H1 (cell line): ENCODE results near the gene HTR1B. TPM values are rescaled to one million over a fixed set of nuclear protein-coding genes. Genes with fewer than 3 reads are reported as not detected.
A peak's percentile ranks its signal among the peaks of the same experiment; 100 is the strongest.

ENCODE experiments used
- BACH1 ChIP-seq: IDR thresholded peaks from 2 replicates; pipeline ENCODE4 v1.6.1; 2012; ENCODE audit warnings: low read length, improper control_type of control experiment
- CEBPB ChIP-seq: IDR thresholded peaks from 2 replicates; pipeline ENCODE4 v1.6.1; 2012; ENCODE audit warnings: low read depth, low read length
- EP300 ChIP-seq, 2 experiments: IDR thresholded peaks; 1 replicate in 1 of 2; 2 replicates in 1 of 2; pipeline ENCODE4 v1.6.1; 2011 to 2012; ENCODE audit warnings: low read depth in 2 of 2, low read length in 2 of 2, mild to moderate bottlenecking in 2 of 2, borderline replicate concordance in 1 of 2, inconsistent platforms in 1 of 2, moderate library complexity in 1 of 2
- EZH2 ChIP-seq: fragments of 200-600 bp; sonication (generic); IDR thresholded peaks from 2 replicates; pipeline ENCODE4 v1.7.1; 2012; ENCODE audit warnings: low read depth, mild to moderate bottlenecking, moderate library complexity, low read length, inconsistent platforms; ENCODE audit not compliant: severe bottlenecking
- GABPA ChIP-seq: IDR thresholded peaks from 2 replicates; pipeline ENCODE4 v1.6.1; 2011; ENCODE audit warnings: mild to moderate bottlenecking, low read length, moderate library complexity, borderline replicate concordance; ENCODE audit not compliant: insufficient read depth
- PHF8 ChIP-seq: fragments of 200-600 bp; sonication (generic); conservative IDR thresholded peaks from 2 replicates; pipeline ENCODE4 v1.7.1; 2012; ENCODE audit warnings: low read depth, mild to moderate bottlenecking, inconsistent platforms, low read length, moderate library complexity
- POLR2A ChIP-seq, 2 experiments: IDR thresholded peaks; 1 replicate in 1 of 2; 2 replicates in 1 of 2; pipeline ENCODE4 v1.6.1; 2011; ENCODE audit warnings: low read depth in 2 of 2, low read length in 2 of 2, mild to moderate bottlenecking in 2 of 2; ENCODE audit errors: control extremely low read depth in 1 of 2
- RAD21 ChIP-seq, 2 experiments: IDR thresholded peaks in 1 of 2; conservative IDR thresholded peaks in 1 of 2; 2 replicates each; pipeline ENCODE4 v1.6.1; 2011; ENCODE audit warnings: low read depth in 2 of 2, low read length in 2 of 2, improper control_type of control experiment in 1 of 2, inconsistent platforms in 1 of 2, mild to moderate bottlenecking in 1 of 2, moderate library complexity in 1 of 2
- RBBP5 ChIP-seq: IDR thresholded peaks from 2 replicates; pipeline ENCODE4 v1.7.1; 2012; ENCODE audit warnings: low read depth, mild to moderate bottlenecking, inconsistent platforms, low read length, moderate library complexity, borderline replicate concordance
- SAP30 ChIP-seq: fragments of 300-600 bp; sonication (generic); IDR thresholded peaks from 2 replicates; pipeline ENCODE4 v1.7.1; 2012; ENCODE audit warnings: low read length, moderate library complexity, mild to moderate bottlenecking, inconsistent platforms; ENCODE audit not compliant: insufficient read depth, insufficient replicate concordance
- SIN3A ChIP-seq, 2 experiments: IDR thresholded peaks in 1 of 2; conservative IDR thresholded peaks in 1 of 2; 2 replicates each; pipeline ENCODE4 v1.6.1; 2011 to 2012; ENCODE audit warnings: low read length in 2 of 2, improper control_type of control experiment in 1 of 2, low read depth in 1 of 2, mild to moderate bottlenecking in 1 of 2
- SP2 ChIP-seq: IDR thresholded peaks from 2 replicates; pipeline ENCODE4 v1.6.1; 2012; ENCODE audit warnings: mild to moderate bottlenecking, low read length, inconsistent platforms
- SP4 ChIP-seq: IDR thresholded peaks from 2 replicates; pipeline ENCODE4 v1.6.1; 2012; ENCODE audit warnings: low read length, inconsistent platforms
- TBP ChIP-seq: IDR thresholded peaks from 2 replicates; pipeline ENCODE4 v1.6.1; 2011; ENCODE audit warnings: low read depth, low read length, improper control_type of control experiment
- polyA plus RNA-seq, 7 experiments: library from polyadenylated mRNA; depleted of rRNA in 3 of 7; stranded (reverse) in 5 of 7; unstranded in 2 of 7; fragments of >200 nt in 5 of 7; fragments of 200-250 nt in 2 of 7; gene quantifications; 1 replicate in 5 of 7; 2 replicates in 1 of 7; 4 replicates in 1 of 7; pipeline versions ENCODE4 v1.2.1 to v1.2.3, GENCODE V29; 2011 to 2013; ENCODE audit warnings: missing spikeins in 2 of 7, mixed read lengths in 2 of 7
- total RNA-seq: library from RNA; stranded (reverse); fragmentation: NEBNext Ultra II Directional; extraction: Animal tissue kit (Norgen Biotek cat#: 25700); gene quantifications from 2 replicates; pipeline ENCODE4 v1.2.1, GENCODE V29; 2021
- TF ChIP-seq, protein P1 (sequence below): IDR thresholded peaks from 2 replicates; pipeline ENCODE4 v1.6.1; 2012; ENCODE audit warnings: low read length, inconsistent platforms
- TF ChIP-seq, protein P2 (sequence below), 3 experiments: IDR thresholded peaks; 1 replicate in 2 of 3; 2 replicates in 1 of 3; pipeline versions ENCODE4 v1.5.1 to v1.6.1; 2011; ENCODE audit warnings: low read length in 3 of 3, mild to moderate bottlenecking in 3 of 3, inconsistent platforms in 2 of 3, low read depth in 1 of 3, moderate library complexity in 1 of 3; ENCODE audit not compliant: insufficient read depth in 1 of 3; ENCODE audit errors: control extremely low read depth in 1 of 3
- TF ChIP-seq, protein P3 (sequence below): IDR thresholded peaks from 2 replicates; pipeline ENCODE4 v1.6.1; 2012; ENCODE audit warnings: inconsistent platforms

The HTR1B gene
- total and polyA plus RNA-seq, 2 of the 8 experiments (the other 6 are each of a cell fraction or from before 2014, with no cell fraction given): 1.1 to 1.4 TPM

DNA sequence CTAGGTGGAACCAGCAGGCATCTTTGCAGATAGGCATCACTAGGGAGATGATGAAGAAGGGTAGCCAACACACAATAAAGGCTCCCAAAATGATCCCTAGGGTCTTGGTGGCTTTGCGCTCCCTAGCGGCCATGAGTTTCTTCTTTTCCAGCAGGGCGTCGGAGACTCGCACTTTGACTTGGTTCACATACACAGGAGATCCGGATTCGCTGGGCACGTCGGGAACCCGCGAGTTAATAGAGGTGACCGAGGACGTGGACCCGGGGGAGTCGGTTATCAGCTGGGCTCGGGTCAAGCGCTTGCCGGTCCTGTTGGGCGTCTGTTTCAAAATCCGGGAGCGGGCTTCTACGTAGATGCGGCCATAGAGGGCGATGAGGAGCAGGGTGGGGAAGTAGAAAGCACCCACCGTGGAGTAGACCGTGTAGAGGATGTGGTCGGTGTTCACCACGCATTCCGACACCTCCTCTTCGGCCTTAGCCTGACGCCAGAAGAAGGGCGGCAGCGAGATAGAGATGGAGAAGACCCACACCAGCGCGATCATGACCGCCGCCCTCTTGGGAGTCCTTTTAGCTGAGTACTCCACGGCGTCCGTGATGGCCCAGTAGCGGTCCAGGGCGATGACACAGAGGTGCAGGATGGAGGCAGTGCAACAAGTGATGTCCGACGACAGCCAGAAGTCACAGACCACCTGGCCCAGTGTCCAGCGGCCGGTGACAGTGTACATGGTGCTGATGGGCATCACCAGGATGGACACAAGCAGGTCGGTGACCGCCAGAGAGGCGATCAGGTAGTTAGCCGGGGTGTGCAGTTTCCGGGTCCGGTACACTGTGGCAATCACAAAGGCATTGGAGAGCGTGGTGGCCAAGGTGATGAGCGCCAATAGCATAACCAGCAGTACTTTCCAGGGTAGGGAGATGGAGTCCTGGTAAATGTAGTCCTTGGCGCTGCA is 658 bp downstream of the HTR1B start (continued):
- TF ChIP-seq, protein P1, sequence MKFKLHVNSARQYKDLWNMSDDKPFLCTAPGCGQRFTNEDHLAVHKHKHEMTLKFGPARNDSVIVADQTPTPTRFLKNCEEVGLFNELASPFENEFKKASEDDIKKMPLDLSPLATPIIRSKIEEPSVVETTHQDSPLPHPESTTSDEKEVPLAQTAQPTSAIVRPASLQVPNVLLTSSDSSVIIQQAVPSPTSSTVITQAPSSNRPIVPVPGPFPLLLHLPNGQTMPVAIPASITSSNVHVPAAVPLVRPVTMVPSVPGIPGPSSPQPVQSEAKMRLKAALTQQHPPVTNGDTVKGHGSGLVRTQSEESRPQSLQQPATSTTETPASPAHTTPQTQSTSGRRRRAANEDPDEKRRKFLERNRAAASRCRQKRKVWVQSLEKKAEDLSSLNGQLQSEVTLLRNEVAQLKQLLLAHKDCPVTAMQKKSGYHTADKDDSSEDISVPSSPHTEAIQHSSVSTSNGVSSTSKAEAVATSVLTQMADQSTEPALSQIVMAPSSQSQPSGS: no peak
- no peak for TF ChIP-seq SP4
- TF ChIP-seq POLR2A (IDR thresholded peaks at IDR 0.05; ENCODE audit: control extremely low read depth in 1 of 2, low read depth in 2 of 2, low read length in 2 of 2): no peak
- TF ChIP-seq CEBPB: no peak
- TF ChIP-seq, protein P2, sequence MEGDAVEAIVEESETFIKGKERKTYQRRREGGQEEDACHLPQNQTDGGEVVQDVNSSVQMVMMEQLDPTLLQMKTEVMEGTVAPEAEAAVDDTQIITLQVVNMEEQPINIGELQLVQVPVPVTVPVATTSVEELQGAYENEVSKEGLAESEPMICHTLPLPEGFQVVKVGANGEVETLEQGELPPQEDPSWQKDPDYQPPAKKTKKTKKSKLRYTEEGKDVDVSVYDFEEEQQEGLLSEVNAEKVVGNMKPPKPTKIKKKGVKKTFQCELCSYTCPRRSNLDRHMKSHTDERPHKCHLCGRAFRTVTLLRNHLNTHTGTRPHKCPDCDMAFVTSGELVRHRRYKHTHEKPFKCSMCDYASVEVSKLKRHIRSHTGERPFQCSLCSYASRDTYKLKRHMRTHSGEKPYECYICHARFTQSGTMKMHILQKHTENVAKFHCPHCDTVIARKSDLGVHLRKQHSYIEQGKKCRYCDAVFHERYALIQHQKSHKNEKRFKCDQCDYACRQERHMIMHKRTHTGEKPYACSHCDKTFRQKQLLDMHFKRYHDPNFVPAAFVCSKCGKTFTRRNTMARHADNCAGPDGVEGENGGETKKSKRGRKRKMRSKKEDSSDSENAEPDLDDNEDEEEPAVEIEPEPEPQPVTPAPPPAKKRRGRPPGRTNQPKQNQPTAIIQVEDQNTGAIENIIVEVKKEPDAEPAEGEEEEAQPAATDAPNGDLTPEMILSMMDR (IDR thresholded peaks at IDR 0.05; ENCODE audit: control extremely low read depth in 1 of 3, insufficient read depth in 1 of 3, low read depth in 1 of 3, low read length in 3 of 3): peak; percentile 58 to 73 (median 61)
- no peak; the same call in 1 of the 2 replicates for TF ChIP-seq RBBP5
- peak; percentile 54 to 61 for TF ChIP-seq RAD21 (IDR thresholded peaks at IDR 0.05 in 1 of 2, conservative IDR thresholded peaks at IDR 0.05 in 1 of 2; ENCODE audit: low read depth in 2 of 2, low read length in 2 of 2)
- TF ChIP-seq SP2: no peak
- TF ChIP-seq, protein P3, sequence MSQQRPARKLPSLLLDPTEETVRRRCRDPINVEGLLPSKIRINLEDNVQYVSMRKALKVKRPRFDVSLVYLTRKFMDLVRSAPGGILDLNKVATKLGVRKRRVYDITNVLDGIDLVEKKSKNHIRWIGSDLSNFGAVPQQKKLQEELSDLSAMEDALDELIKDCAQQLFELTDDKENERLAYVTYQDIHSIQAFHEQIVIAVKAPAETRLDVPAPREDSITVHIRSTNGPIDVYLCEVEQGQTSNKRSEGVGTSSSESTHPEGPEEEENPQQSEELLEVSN: no peak
- TF ChIP-seq SAP30: no peak
- TF ChIP-seq TBP: no peak
- peak; percentile 41 for TF ChIP-seq EZH2
- TF ChIP-seq EP300 (IDR thresholded peaks at IDR 0.05; ENCODE audit: borderline replicate concordance in 1 of 2, low read depth in 2 of 2, low read length in 2 of 2): no peak
- no peak; a peak in 1 of 4 replicates for TF ChIP-seq SIN3A (conservative IDR thresholded peaks at IDR 0.05 in 1 of 2, IDR thresholded peaks at IDR 0.05 in 1 of 2; ENCODE audit: low read depth in 1 of 2, low read length in 2 of 2)
- TF ChIP-seq PHF8: 0 out of 2 replicates have a peak, but pooled peaks have one; percentile 0
- TF ChIP-seq BACH1: 0 out of 2 replicates have a peak, but pooled peaks have one; percentile 34
- no peak for TF ChIP-seq GABPA
